HCEC 1CT (cell line): ENCODE results near the gene ITGBL1.
"Not testable (repeated sequence)": the region's sequence is repeated elsewhere in the genome, so short reads cannot be mapped to it uniquely, and the experiment has no call there.

ENCODE experiments used
- DNase-seq: peaks from one replicate; pipeline ENCODE4 v3.0.0-alpha.2; 2017

Gene ITGBL1

GRCh38 chr13:101514100-101514499 lies 61.6 kb downstream of the ITGBL1 start:
- DNase-seq = no peak

- peak; percentile 74 for DNase-seq
Measured at GRCh38 chr13:101514695-101515275, 62.3 kb downstream of the ITGBL1 start.

- no peak for DNase-seq
Measured at GRCh38 chr13:101515504-101515903, 63.0 kb downstream of the ITGBL1 start.

GRCh38 chr13:101516262-101516661 lies 63.8 kb downstream of the ITGBL1 start:
- no peak for DNase-seq

- peak; percentile 94 for DNase-seq
Measured at GRCh38 chr13:101520672-101521071, 68.2 kb downstream of the ITGBL1 start.

- no peak for DNase-seq
Measured at GRCh38 chr13:101521371-101521770, 68.9 kb downstream of the ITGBL1 start.

GRCh38 chr13:101522607-101523006 lies 70.1 kb downstream of the ITGBL1 start:
- DNase-seq = no peak

- DNase-seq = peak; percentile 79
Measured at GRCh38 chr13:101523154-101524131, 71.0 kb downstream of the ITGBL1 start.

- DNase-seq = peak; percentile 48
Measured at GRCh38 chr13:101527130-101527529, 74.7 kb downstream of the ITGBL1 start.

- peak; percentile 77 for DNase-seq
Measured at GRCh38 chr13:101529422-101529821, 76.9 kb downstream of the ITGBL1 start.

- DNase-seq = peak; percentile 27
Measured at GRCh38 chr13:101530293-101530692, 77.8 kb downstream of the ITGBL1 start.

- peak; percentile 39 for DNase-seq
Measured at GRCh38 chr13:101535192-101535746, 82.8 kb downstream of the ITGBL1 start.

GRCh38 chr13:101536079-101536478 lies 83.6 kb downstream of the ITGBL1 start:
- no peak for DNase-seq

- DNase-seq = not testable (repeated sequence)
Measured at GRCh38 chr13:101544544-101544943, 92.1 kb downstream of the ITGBL1 start.

GRCh38 chr13:101544979-101545378 lies 92.5 kb downstream of the ITGBL1 start:
- DNase-seq = no peak

GRCh38 chr13:101545521-101545920 lies 93.0 kb downstream of the ITGBL1 start:
- peak; percentile 26 for DNase-seq

- no peak for DNase-seq
Measured at GRCh38 chr13:101552286-101552685, 99.8 kb downstream of the ITGBL1 start.

- DNase-seq = peak; percentile 49
Measured at GRCh38 chr13:101552786-101553185, 100.3 kb downstream of the ITGBL1 start.

GRCh38 chr13:101554420-101555125 lies 102.1 kb downstream of the ITGBL1 start:
- no peak for DNase-seq

GRCh38 chr13:101555610-101556009 lies 103.1 kb downstream of the ITGBL1 start:
- no peak for DNase-seq

- DNase-seq = no peak
Measured at GRCh38 chr13:101556676-101557123, 104.2 kb downstream of the ITGBL1 start.

- no peak for DNase-seq
Measured at GRCh38 chr13:101565317-101565716, 112.8 kb downstream of the ITGBL1 start.

- DNase-seq = no peak
Measured at GRCh38 chr13:101567841-101568240, 115.4 kb downstream of the ITGBL1 start.
